ENCODE measurements around the gene DOK7. TPM values are rescaled to one million over a fixed set of nuclear protein-coding genes. Genes with fewer than 3 reads are reported as not detected.

The DOK7 gene
- polyA plus RNA-seq, 3 donors, result not detected

DNA sequence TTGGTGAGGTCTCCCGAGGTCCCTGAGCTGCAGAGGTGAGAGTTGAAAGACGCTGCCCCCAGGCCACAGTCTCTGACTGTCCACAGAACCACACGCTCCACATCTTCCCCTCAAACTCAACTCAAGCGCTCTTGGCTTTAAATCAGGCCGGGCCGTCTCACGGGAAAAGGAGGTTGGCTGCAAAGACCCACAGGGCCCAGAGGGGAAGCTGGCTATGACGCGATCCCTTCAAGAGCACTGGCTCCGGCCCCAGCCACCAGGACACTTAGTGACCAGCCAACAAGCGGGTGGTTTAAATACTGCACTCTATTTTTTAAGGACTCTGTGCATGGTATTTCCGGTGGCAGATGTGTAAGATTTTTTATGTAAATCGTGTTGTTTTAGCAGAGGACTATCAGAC, 49.2 kb downstream of the DOK7 start:
- intact Hi-C loops (cut with micrococcal nuclease), result no loop called here
- TF ChIP-seq, protein P1, sequence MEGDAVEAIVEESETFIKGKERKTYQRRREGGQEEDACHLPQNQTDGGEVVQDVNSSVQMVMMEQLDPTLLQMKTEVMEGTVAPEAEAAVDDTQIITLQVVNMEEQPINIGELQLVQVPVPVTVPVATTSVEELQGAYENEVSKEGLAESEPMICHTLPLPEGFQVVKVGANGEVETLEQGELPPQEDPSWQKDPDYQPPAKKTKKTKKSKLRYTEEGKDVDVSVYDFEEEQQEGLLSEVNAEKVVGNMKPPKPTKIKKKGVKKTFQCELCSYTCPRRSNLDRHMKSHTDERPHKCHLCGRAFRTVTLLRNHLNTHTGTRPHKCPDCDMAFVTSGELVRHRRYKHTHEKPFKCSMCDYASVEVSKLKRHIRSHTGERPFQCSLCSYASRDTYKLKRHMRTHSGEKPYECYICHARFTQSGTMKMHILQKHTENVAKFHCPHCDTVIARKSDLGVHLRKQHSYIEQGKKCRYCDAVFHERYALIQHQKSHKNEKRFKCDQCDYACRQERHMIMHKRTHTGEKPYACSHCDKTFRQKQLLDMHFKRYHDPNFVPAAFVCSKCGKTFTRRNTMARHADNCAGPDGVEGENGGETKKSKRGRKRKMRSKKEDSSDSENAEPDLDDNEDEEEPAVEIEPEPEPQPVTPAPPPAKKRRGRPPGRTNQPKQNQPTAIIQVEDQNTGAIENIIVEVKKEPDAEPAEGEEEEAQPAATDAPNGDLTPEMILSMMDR (IDR thresholded peaks at IDR 0.05), result no peak
- H3K4me1 ChIP-seq (ENCODE audit: control insufficient read depth in 1 of 2, insufficient read depth in 2 of 2, low read length in 2 of 2), result no peaks in the 10 kb centered on the region
- H3K4me2 ChIP-seq (replicated peaks; ENCODE audit: extremely low read depth, low read length, poor library complexity, severe bottlenecking), result no peak overlapping the region
- H3K4me3 ChIP-seq (replicated peaks in 1 of 3; ENCODE audit: low read depth in 2 of 3, low read length in 3 of 3), result no peak overlapping the region
- no peak overlapping the region for H2AFZ ChIP-seq (ENCODE audit: insufficient read depth, low read depth, low read length, poor library complexity, severe bottlenecking)
- no peaks in the 10 kb centered on the region for H3K27me3 Mint-ChIP-seq (ENCODE audit: low read depth in 3 of 3)
- H3K27ac ChIP-seq (ENCODE audit: low read depth in 1 of 2, low read length in 2 of 2), result no peak overlapping the region
- peaks cover 0 to 10% (median 0%) of the 10 kb centered on the region in 7 donors for H3K9me3 Mint-ChIP-seq
- H3K27me3 ChIP-seq (ENCODE audit: control insufficient read depth in 2 of 2, insufficient read depth in 2 of 2, low read length in 2 of 2), result no peaks in the 10 kb centered on the region
- H3K9ac ChIP-seq (ENCODE audit: insufficient read depth, low read length, poor library complexity, severe bottlenecking), result no peak overlapping the region
- peaks cover 88 to 100% of the 10 kb centered on the region in 2 donors for H3K36me3 ChIP-seq (replicated peaks in 1 of 2; ENCODE audit: control insufficient read depth in 1 of 2, insufficient read depth in 2 of 2, low read length in 2 of 2)
- H3K79me2 ChIP-seq (ENCODE audit: insufficient read depth, low read length), result peaks cover 32% of the 10 kb centered on the region
- peak overlapping the region in 1 of 7 donors; percentile 59 for H3K27ac Mint-ChIP-seq
- H3K9me3 ChIP-seq (replicated peaks in 1 of 2; ENCODE audit: control insufficient read depth in 1 of 2, insufficient read depth in 1 of 2, low read length in 2 of 2), result peaks cover 0 to 4% of the 10 kb centered on the region in 2 donors
- H3K4me3 Mint-ChIP-seq, result no peak overlapping the region
- H4K20me1 ChIP-seq (ENCODE audit: insufficient read depth, low read length), result peaks cover 84% of the 10 kb centered on the region
- no peak for DNase-seq
- 99% methylated on average over 7 of the region's 13 CpGs for WGBS (ENCODE audit: insufficient coverage)
- peaks cover 82 to 92% of the 10 kb centered on the region in 2 donors for H3K36me3 Mint-ChIP-seq
- H3K4me1 Mint-ChIP-seq, result peaks cover 8% of the 10 kb centered on the region

GRCh38 chr4:3512719-3513118, 49.6 kb downstream of the DOK7 start:
- no peak overlapping the region for H3K4me2 ChIP-seq (replicated peaks; ENCODE audit: extremely low read depth, low read length, poor library complexity, severe bottlenecking)
- H3K4me3 ChIP-seq (replicated peaks in 1 of 3; ENCODE audit: low read depth in 2 of 3, low read length in 3 of 3), result no peak overlapping the region
- H3K9ac ChIP-seq (ENCODE audit: insufficient read depth, low read length, poor library complexity, severe bottlenecking), result no peak overlapping the region
- intact Hi-C loops (cut with micrococcal nuclease), result no loop called here
- peaks cover 8% of the 10 kb centered on the region for H3K4me1 Mint-ChIP-seq
- TF ChIP-seq, protein P1 (IDR thresholded peaks at IDR 0.05), result no peak
- H3K36me3 Mint-ChIP-seq, result peaks cover 82 to 92% of the 10 kb centered on the region in 2 donors
- H3K9me3 Mint-ChIP-seq, result peaks cover 0 to 10% (median 0%) of the 10 kb centered on the region in 7 donors
- H4K20me1 ChIP-seq (ENCODE audit: insufficient read depth, low read length), result peaks cover 79% of the 10 kb centered on the region
- H3K27me3 Mint-ChIP-seq (ENCODE audit: low read depth in 3 of 3), result no peaks in the 10 kb centered on the region
- H3K27me3 ChIP-seq (ENCODE audit: control insufficient read depth in 2 of 2, insufficient read depth in 2 of 2, low read length in 2 of 2), result no peaks in the 10 kb centered on the region
- peak overlapping the region in 3 of 7 donors; percentile 6 to 59 (median 33) for H3K27ac Mint-ChIP-seq
- H3K4me3 Mint-ChIP-seq, result no peak overlapping the region
- H3K36me3 ChIP-seq (replicated peaks in 1 of 2; ENCODE audit: control insufficient read depth in 1 of 2, insufficient read depth in 2 of 2, low read length in 2 of 2), result peaks cover 89 to 100% of the 10 kb centered on the region in 2 donors
- H3K4me1 ChIP-seq (ENCODE audit: control insufficient read depth in 1 of 2, insufficient read depth in 2 of 2, low read length in 2 of 2), result no peaks in the 10 kb centered on the region
- H3K27ac ChIP-seq (ENCODE audit: low read depth in 1 of 2, low read length in 2 of 2), result no peak overlapping the region
- peaks cover 28% of the 10 kb centered on the region for H3K79me2 ChIP-seq (ENCODE audit: insufficient read depth, low read length)
- peaks cover 0 to 4% of the 10 kb centered on the region in 2 donors for H3K9me3 ChIP-seq (replicated peaks in 1 of 2; ENCODE audit: control insufficient read depth in 1 of 2, insufficient read depth in 1 of 2, low read length in 2 of 2)
- 94% methylated on average over 21 of the region's 22 CpGs for WGBS (ENCODE audit: insufficient coverage)
- H2AFZ ChIP-seq (ENCODE audit: insufficient read depth, low read depth, low read length, poor library complexity, severe bottlenecking), result no peak overlapping the region
- DNase-seq, result no peak

All from CD14-positive monocyte (primary cell).